Epithelial cell of esophagus (primary cell): ENCODE measurements around the gene XDH.

ENCODE experiments used
- DNase-seq: peaks from one replicate; pipeline ENCODE4 v3.0.0; 2010; ENCODE audit warnings: low read depth
- H3K4me3 ChIP-seq: 2 replicates; pipeline ENCODE4 v1.5.1; 2011; ENCODE audit warnings: mild to moderate bottlenecking, low read length, control low read depth
- CTCF ChIP-seq: IDR thresholded peaks from 2 replicates; pipeline ENCODE4 v1.5.1; 2011; ENCODE audit warnings: low read depth, mild to moderate bottlenecking, low read length, control low read depth, inconsistent platforms; ENCODE audit not compliant: insufficient read depth; ENCODE audit errors: missing control alignments

XDH gene

GRCh38 chr2:31300309-31300708, 114.2 kb downstream of the XDH start:
- no peak overlapping the region for H3K4me3 ChIP-seq
- DNase-seq: peak; percentile 20
- no peak for TF ChIP-seq CTCF

GRCh38 chr2:31299547-31299946, 115.0 kb downstream of the XDH start:
- no peak for TF ChIP-seq CTCF
- no peak for DNase-seq

GRCh38 chr2:31297751-31298150, 116.8 kb downstream of the XDH start:
- no peak for TF ChIP-seq CTCF
- peak; percentile 83 for DNase-seq

More at GRCh38 chr2:31299547-31299946, 115.0 kb downstream of the XDH start:
- no peak overlapping the region for H3K4me3 ChIP-seq

GRCh38 chr2:31296641-31297287, 117.8 kb downstream of the XDH start:
- no peak for DNase-seq
- no peak overlapping the region for H3K4me3 ChIP-seq
- TF ChIP-seq CTCF: no peak

More at GRCh38 chr2:31297751-31298150, 116.8 kb downstream of the XDH start:
- H3K4me3 ChIP-seq: no peak overlapping the region

- DNase-seq: peak; percentile 78
- no peak for TF ChIP-seq CTCF
- no peak overlapping the region for H3K4me3 ChIP-seq
These were observed 120.3 kb downstream of the XDH start for GRCh38 chr2:31294196-31294595.

GRCh38 chr2:31287654-31288053, 126.9 kb downstream of the XDH start:
- no peak overlapping the region for H3K4me3 ChIP-seq
- DNase-seq: no peak
- no peak for TF ChIP-seq CTCF

- no peak overlapping the region for H3K4me3 ChIP-seq
- TF ChIP-seq CTCF: no peak
- no peak for DNase-seq
These were observed 127.5 kb downstream of the XDH start for GRCh38 chr2:31286961-31287550.
